Anterior cingulate cortex (tissue), 58 donors: ENCODE measurements around the gene OLFM3.

Experiments used
- DNase-seq, 58 donors: peaks; one replicate each; lab custom pipeline; 2025; lab: John Stamatoyannopoulos, UW

OLFM3 gene

DNA sequence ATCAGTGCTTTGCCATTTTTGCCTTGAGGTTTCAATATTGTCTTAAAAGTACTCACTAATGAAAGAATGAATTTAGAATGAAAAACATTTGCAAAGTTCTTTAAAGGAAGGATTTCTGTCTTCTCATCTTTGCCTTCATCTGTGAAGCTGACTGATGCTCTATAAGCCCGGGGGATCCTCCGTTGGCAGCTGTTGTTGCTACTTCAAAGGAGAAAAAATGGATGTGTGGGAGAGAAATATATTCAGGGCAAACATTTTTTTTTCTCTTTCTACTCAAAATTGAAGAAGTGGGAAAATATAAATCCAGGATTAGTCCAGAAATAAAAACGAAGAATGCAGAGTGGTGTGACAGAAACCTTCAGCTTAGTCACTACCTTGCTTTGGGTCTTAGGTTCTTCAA lies 142.5 kb downstream of the OLFM3 start:
- peak in 16 of 58 donors; percentile 4 to 44 (median 14) for DNase-seq

DNA sequence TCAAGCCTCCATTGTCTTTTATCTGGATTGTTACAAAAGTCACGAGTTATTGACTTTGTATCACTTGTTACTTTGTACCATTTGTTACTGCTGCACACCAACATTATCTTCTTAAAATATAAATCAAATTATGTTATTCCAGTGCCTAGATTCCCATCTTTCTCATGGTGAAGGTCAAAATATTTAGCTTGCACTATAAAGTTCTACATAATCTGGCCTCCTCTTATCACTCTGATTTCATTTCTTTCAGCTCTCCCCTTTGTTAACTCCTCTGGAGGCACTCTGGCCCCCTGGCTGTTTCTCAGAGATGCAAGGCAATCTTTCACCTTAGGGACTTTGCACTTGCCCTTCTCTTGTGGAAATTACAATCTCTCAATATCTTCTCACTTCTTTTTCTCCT lies 143.8 kb downstream of the OLFM3 start:
- DNase-seq: no peak

- DNase-seq: no peak
Measured at GRCh38 chr1:101849356-101849755, 147.4 kb downstream of the OLFM3 start.

- no peak for DNase-seq
Measured at GRCh38 chr1:101847626-101848025, 149.1 kb downstream of the OLFM3 start.

DNA sequence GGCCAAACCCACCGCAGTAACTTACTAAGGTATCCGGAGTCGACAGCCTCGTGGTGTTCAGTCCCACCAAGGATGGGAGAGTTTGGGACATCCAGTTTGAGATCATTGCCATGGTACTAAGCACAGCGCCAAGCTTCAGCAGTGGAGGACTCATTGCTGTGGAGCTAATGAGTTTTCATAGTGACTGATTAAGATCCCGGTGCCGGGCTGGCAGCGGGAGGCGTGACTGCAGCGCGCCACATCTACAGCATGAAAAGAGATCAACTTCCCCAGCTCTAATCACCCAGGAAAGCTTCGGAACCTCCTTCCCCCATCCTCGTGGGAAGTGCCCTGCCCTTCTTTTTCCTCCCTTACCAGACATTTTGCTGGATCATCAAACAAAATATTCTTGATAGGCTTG lies 149.9 kb downstream of the OLFM3 start:
- peak in 3 of 58 donors; percentile 1 to 17 (median 9) for DNase-seq

- no peak for DNase-seq
Measured at GRCh38 chr1:101843160-101843559, 153.6 kb downstream of the OLFM3 start.

- no peak for DNase-seq
Measured at GRCh38 chr1:101841824-101842223, 154.9 kb downstream of the OLFM3 start.

- DNase-seq: no peak
Measured at GRCh38 chr1:101835988-101836387, 160.7 kb downstream of the OLFM3 start.

DNA sequence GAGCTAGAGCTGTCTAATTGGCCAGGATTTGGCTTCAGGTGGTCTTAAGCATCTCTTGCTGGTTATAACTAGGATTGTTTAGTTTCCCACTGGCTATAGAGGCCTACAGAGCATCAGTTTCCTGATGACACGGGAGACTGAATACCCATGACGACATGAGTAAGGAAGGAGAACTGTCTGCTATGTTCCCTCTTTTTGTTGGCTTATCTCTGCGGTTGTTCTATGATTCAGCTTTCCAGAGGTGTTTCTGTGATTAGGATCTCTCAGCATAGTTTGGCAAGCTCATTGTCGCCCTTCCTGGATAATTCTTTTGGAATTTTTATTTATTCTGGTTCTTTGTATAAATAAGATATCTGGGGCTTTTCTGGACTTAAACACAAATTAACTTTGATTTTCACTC lies 163.4 kb downstream of the OLFM3 start:
- no peak for DNase-seq

DNA sequence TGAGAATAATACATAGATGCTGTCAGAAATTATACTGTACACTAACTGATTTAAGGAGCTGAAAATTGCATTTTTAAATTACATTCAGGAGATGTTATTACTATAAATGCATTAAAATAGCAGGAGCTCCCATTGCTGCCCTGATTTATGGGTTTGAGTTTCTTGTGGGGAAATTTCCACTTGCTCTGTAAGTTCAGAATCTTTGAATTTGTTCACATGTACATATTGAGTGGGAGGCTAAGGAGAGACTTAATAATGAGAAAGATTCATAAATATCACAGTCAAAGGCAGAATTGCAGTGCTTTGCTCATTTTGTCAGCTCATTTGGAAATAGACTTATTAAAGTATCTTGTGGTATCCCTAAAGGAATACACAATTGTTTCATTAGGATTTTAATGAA lies 170.3 kb downstream of the OLFM3 start:
- no peak for DNase-seq

- DNase-seq: peak in 3 of 58 donors; percentile 0 to 21 (median 13)
Measured at GRCh38 chr1:101820071-101820470, 176.7 kb downstream of the OLFM3 start.

GRCh38 chr1:101816262-101816661 lies 180.5 kb downstream of the OLFM3 start:
- no peak for DNase-seq

DNA sequence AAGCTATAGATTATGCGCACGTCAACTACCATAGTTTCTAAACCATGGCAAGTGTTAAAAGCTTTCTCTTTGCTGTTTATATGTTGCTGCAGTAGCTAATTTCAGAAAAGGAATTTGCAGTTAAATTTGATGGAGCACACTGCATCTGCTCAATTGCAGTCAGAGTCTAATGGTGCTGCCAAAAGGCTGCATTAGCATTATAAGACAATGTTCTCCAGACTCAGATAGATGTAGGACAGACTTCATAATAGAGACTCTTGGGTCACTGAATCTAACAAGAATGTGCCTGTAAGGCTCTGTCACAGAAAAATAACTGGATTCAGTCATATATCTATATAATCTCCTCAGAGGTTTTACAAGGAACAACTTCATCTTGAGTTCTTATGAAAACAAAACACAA lies 198.3 kb downstream of the OLFM3 start:
- no peak for DNase-seq

DNA sequence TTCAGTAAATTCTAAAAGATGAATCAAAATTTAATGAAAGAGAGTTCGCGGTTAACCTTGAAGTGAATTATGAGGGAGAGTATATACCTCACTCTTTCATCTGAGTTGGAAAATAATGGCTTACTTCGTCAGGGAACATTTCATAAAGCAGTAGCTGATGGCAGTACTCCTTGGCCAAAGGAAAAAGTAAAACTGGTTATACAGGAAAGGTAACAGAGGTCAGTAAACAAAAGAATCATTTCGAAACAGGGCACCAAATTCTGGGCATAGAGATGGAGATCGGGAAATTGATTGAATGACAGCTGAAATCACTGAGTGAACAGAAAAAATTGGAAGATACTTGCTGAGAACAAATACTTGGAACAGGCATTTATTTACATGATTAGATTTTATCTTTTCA lies 199.0 kb downstream of the OLFM3 start:
- DNase-seq: no peak

DNA sequence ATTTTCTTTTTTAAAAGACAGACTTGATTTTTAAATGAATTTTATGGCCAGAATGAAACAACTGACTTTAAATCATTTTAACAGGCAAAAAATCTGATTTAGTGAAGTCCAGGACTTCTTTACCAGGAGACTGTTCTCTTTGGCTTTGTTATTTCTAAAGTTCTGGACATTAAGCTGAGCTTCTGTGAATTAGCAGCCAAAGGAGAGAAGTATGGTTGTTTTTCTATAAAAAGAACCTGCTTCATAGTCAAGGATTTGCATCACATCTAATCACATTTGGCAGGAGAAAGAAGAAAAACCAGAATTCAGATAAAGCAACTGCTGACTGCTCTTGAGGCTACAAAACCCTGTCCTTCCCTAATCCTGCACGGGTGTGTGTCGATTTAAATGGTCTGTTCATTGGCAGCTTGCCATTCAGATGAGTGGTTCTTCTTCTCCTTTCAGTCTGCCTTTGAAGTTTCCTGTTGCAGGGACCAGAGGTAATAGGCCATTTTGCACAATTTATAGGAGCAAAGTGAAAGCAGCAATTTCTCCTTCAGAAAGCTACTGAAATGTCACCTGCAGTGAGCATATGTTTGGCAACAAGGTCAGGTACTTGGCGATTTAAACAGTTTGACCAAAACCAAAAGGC lies 215.4 kb downstream of the OLFM3 start:
- peak in 3 of 58 donors; percentile 1 to 12 (median 6) for DNase-seq

GRCh38 chr1:101769520-101769919 lies 227.2 kb downstream of the OLFM3 start:
- no peak for DNase-seq

DNA sequence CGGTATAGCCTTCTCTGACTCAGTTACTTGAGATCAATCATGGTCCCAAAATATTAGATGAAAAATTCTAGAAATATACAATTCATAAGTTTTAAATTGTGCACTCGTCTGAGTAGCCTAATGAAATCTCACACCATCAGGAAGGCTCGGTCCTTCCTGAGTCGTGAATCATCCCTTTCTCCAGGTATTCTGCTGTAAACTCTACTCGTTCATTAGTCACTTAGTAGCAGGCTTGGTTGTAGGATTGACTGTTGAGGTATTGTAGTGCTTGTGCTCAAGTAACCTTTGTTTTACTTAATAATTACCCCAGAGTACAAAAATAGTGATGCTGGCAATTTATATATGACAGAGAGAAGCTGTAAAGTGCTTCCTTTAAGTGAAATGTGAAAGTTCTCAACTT lies 238.7 kb downstream of the OLFM3 start:
- no peak for DNase-seq

DNA sequence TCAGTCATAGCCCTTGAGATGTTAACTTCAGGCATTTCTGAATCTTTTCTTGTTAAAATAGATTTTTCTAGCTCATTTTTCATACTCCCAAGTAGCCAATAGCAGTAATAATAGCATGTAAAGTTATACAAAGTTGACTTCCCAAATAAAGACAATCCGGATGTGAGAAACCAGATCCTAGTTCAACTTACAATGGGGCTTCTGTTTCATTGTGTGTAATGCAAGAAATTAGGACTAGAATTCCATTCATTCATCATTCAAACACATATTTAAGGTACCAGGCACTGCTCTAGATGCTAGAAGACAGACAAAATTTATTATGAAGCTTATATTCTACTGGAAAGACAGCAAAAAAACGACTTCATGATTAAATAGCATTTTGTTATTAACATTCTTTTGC lies 240.3 kb downstream of the OLFM3 start:
- DNase-seq: no peak
